PC-3 (cell line): ENCODE data around the gene PTPRN2. TPM values are rescaled to one million over a fixed set of nuclear protein-coding genes. Genes with fewer than 3 reads are reported as not detected.

ENCODE experiments used
- ATAC-seq: fragments of 200-7000 bp; cut with Tn5 transposase; 2 replicates; pipeline ENCODE4 v1.9.1; 2020; ENCODE audit warnings: mild to moderate bottlenecking, moderate library complexity
- BruUV-seq: library from RNA; stranded (reverse); fragments of 400-500 nt; replicated peaks from 2 replicates; lab custom pipeline; 2021; lab: Mats Ljungman, UMichigan
- CTCF ChIA-PET: fragments of 300-600 bp; sonication (Branson Sonifier 250); formaldehyde crosslinking; loops from one replicate; lab custom pipeline; 2022; ENCODE audit warnings: antibody characterized with exemption; lab: Charles Lee
- POLR2A ChIA-PET: fragments of 300-600 bp; sonication (Branson Sonifier 250); formaldehyde crosslinking; loops from one replicate; lab custom pipeline; 2022; ENCODE audit warnings: antibody characterized with exemption; ENCODE audit not compliant: unreplicated experiment; lab: Charles Lee
- DNase-seq: peaks from one replicate; pipeline ENCODE4 v3.0.0-alpha.2; 2015
- H2AFZ ChIP-seq: fragments of 300-600 bp; sonication (generic); 2 replicates; pipeline ENCODE4 v1.6.0; 2016; ENCODE audit warnings: antibody characterized with exemption, low read length
- H3F3A ChIP-seq: fragments of 300-600 bp; sonication (generic); one replicate; pipeline ENCODE4 v1.6.0; 2017; ENCODE audit warnings: antibody characterized with exemption, low read length, control low read depth, mild to moderate bottlenecking; ENCODE audit not compliant: unreplicated experiment
- H3K27ac ChIP-seq: fragments of 300-600 bp; sonication (generic); 2 replicates; pipeline ENCODE4 v1.5.1; 2016; ENCODE audit warnings: mild to moderate bottlenecking, low read length
- H3K27me3 ChIP-seq: fragments of 300-600 bp; sonication (generic); 2 replicates; pipeline ENCODE4 v1.6.1; 2016; ENCODE audit warnings: low read length, mixed read lengths
- H3K36me3 ChIP-seq: fragments of 300-600 bp; sonication (generic); 2 replicates; pipeline ENCODE4 v1.6.1; 2016; ENCODE audit warnings: low read depth, mixed run types, low read length, mixed read lengths
- H3K4me1 ChIP-seq: fragments of 300-600 bp; sonication (generic); 2 replicates; pipeline ENCODE4 v1.5.1; 2016; ENCODE audit warnings: low read length; ENCODE audit not compliant: insufficient read depth
- H3K4me2 ChIP-seq: fragments of 300-600 bp; sonication (generic); 2 replicates; pipeline ENCODE4 v1.6.0; 2016; ENCODE audit warnings: low read length
- H3K4me3 ChIP-seq: fragments of 300-600 bp; sonication (generic); 2 replicates; pipeline ENCODE4 v1.5.1; 2016; ENCODE audit warnings: mild to moderate bottlenecking, low read length, mixed read lengths
- H3K79me2 ChIP-seq: fragments of 300-600 bp; sonication (generic); 2 replicates; pipeline ENCODE4 v1.6.1; 2017; ENCODE audit warnings: low read length, mixed read lengths
- H3K9ac ChIP-seq: fragments of 300-600 bp; sonication (generic); 2 replicates; pipeline ENCODE4 v1.6.0; 2016; ENCODE audit warnings: mild to moderate bottlenecking, low read length
- H3K9me2 ChIP-seq: fragments of 300-600 bp; sonication (generic); replicated peaks from 2 replicates; pipeline ENCODE4 v1.6.1; 2016; ENCODE audit warnings: mixed run types, low read length, mixed read lengths
- H3K9me3 ChIP-seq: fragments of 300-600 bp; sonication (generic); 2 replicates; pipeline ENCODE4 v1.6.1; 2016; ENCODE audit warnings: low read length, mixed read lengths
- H4K20me1 ChIP-seq: fragments of 300-600 bp; sonication (generic); 2 replicates; pipeline ENCODE4 v1.6.1; 2016; ENCODE audit warnings: low read length, mixed read lengths
- EZH2 ChIP-seq: fragments of 300-600 bp; sonication (generic); IDR thresholded peaks from one replicate; pipeline ENCODE4 v1.6.1; 2017; ENCODE audit warnings: antibody characterized with exemption, mild to moderate bottlenecking, low read length; ENCODE audit not compliant: unreplicated experiment
- EZH2phosphoT487 ChIP-seq: fragments of 300-600 bp; sonication (generic); IDR thresholded peaks from 2 replicates; pipeline ENCODE4 v1.6.1; 2018; ENCODE audit warnings: mild to moderate bottlenecking, antibody characterized with exemption, low read length, borderline replicate concordance
- intact Hi-C: fragments of 100-400 bp; cut with micrococcal nuclease; formaldehyde crosslinking; loops from 2 replicates; pipeline ENCODE4 v1.9.0; 2023
- total RNA-seq: library from RNA; depleted of rRNA; stranded (reverse); fragments of >200 nt; gene quantifications from 2 replicates; pipeline ENCODE4 v1.2.3, GENCODE V29; 2014
- TF ChIP-seq, protein P1 (sequence below): fragments of 300-600 bp; sonication (generic); conservative IDR thresholded peaks from 2 replicates; pipeline ENCODE4 v1.5.1; 2017; ENCODE audit warnings: antibody characterized with exemption, low read depth, mild to moderate bottlenecking, low read length

Gene PTPRN2
- total RNA-seq, 1 experiment from 2014 or later = 3.2 TPM

DNA sequence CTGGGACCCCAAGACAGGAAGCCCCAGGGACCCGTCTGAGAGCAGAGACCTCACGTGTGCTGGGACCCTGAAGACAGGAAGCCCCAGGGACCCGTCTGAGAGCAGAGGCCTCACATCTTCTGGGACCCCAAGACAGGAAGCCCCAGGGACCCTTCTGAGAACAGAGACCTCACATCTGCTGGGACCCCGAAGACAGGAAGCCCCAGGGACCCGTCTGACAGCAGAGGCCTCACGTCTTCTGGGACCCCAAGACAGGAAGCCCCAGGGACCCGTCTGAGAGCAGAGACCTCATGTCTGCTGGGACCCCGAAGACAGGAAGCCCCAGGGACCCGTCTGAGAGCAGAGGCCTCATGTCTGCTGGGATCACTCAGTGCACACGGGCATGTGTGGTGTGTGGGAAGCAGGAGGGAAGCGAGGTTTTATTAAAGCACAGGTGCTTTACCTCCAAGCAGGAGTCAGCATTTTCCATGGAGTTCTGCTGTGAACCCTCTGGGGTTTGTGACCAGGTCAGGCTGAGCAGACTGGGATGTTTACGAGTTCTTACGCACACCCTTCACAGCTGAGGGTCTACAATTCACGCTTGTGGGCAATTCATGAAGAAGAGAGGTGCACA lies 660.2 kb downstream of the PTPRN2 start:
- CTCF ChIA-PET = no interaction called here
- no peak overlapping the region for H3K4me2 ChIP-seq
- no peak overlapping the region for H3K27ac ChIP-seq
- ATAC-seq (no peak), DNase-seq (no peak)
- no peaks in the 10 kb centered on the region for H3K36me3 ChIP-seq
- no peaks in the 10 kb centered on the region for H4K20me1 ChIP-seq
- no peaks in the 10 kb centered on the region for H3K4me1 ChIP-seq
- no TSS peak for BruUV-seq
- H3K9me2 ChIP-seq = no peaks in the 10 kb centered on the region
- no peak overlapping the region for H3K9ac ChIP-seq
- H3F3A ChIP-seq = peaks cover 11% of the 10 kb centered on the region
- peaks cover 17% of the 10 kb centered on the region for H3K27me3 ChIP-seq
- POLR2A ChIA-PET = no interaction called here
- no peak overlapping the region for H3K4me3 ChIP-seq
- H3K79me2 ChIP-seq = no peaks in the 10 kb centered on the region
- no peak overlapping the region for H2AFZ ChIP-seq
- peaks cover 20% of the 10 kb centered on the region for H3K9me3 ChIP-seq
- TF ChIP-seq EZH2 (no peak), EZH2phosphoT487 (no peak)
- TF ChIP-seq, protein P1, sequence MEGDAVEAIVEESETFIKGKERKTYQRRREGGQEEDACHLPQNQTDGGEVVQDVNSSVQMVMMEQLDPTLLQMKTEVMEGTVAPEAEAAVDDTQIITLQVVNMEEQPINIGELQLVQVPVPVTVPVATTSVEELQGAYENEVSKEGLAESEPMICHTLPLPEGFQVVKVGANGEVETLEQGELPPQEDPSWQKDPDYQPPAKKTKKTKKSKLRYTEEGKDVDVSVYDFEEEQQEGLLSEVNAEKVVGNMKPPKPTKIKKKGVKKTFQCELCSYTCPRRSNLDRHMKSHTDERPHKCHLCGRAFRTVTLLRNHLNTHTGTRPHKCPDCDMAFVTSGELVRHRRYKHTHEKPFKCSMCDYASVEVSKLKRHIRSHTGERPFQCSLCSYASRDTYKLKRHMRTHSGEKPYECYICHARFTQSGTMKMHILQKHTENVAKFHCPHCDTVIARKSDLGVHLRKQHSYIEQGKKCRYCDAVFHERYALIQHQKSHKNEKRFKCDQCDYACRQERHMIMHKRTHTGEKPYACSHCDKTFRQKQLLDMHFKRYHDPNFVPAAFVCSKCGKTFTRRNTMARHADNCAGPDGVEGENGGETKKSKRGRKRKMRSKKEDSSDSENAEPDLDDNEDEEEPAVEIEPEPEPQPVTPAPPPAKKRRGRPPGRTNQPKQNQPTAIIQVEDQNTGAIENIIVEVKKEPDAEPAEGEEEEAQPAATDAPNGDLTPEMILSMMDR = no peak
- intact Hi-C loops = no loop called here

DNA sequence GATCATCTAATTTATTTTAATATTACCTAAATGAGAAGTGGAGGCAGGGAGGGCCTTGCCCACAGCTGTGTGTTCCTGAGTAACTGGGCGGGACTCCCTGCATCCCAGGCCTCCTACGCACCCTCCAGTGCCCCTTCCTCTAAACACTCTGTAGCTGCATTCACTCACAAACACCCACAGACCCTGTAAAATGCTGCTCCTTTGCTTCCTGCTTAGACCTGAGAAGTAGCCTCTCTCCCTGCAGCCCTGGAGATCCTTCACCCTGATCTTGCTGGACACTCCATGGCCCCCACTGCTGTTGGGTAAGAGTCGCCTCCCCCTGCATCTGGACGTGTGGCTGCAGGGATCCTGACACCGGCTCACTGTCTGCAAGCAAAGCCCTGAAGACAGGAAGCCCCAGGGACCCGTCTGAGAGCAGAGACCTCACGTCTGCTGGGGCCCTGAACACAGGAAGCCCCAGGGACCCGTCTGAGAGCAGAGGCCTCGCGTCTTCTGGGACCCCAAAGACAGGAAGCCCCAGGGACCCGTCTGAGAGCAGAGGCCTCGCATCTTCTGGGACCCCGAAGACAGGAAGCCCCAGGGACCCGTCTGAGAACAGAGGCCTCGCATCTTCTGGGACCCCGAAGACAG lies 661.0 kb downstream of the PTPRN2 start:
- H4K20me1 ChIP-seq = no peaks in the 10 kb centered on the region
- intact Hi-C loops = no loop called here
- TF ChIP-seq EZH2phosphoT487 = no peak
- no peak for TF ChIP-seq EZH2
- TF ChIP-seq, protein P1 = no peak

DNA sequence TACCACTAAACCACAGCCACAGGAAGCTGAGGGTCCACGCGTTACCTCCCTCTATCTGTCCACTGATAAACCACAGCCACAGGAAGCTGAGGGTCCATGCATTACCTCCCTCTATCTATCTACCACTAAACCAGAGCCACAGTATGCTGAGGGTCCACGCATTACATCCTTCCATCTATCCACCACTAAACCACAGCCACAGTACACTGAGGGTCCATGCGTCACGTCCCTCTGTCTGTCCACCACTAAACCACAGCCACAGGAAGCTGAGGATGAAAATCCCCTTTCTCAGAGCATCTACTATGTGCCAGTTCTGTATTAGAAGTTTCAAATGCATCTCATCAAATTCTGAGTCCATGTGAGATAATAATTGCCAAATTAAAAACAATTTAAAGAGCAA lies 661.5 kb downstream of the PTPRN2 start:
- no peaks in the 10 kb centered on the region for H4K20me1 ChIP-seq
- ChIA-PET CTCF (no interaction called here), POLR2A (no interaction called here)
- DNase-seq = no peak
- H3K9ac ChIP-seq = no peak overlapping the region
- intact Hi-C loops = no loop called here
- H3K36me3 ChIP-seq = no peaks in the 10 kb centered on the region
- no peak overlapping the region for H3K4me2 ChIP-seq
- TF ChIP-seq EZH2phosphoT487 (no peak), EZH2 (no peak)
- TF ChIP-seq, protein P1 = no peak
- no peak overlapping the region for H3K27ac ChIP-seq
- H3F3A ChIP-seq = no peaks in the 10 kb centered on the region
- H3K9me2 ChIP-seq = no peaks in the 10 kb centered on the region
- H3K79me2 ChIP-seq = no peaks in the 10 kb centered on the region
- H3K9me3 ChIP-seq = peaks cover 8% of the 10 kb centered on the region; the same call in 1 of the 2 replicates
- no peak overlapping the region for H2AFZ ChIP-seq
- no TSS peak for BruUV-seq
- peaks cover 26% of the 10 kb centered on the region for H3K27me3 ChIP-seq
- ATAC-seq = no peak
- no peaks in the 10 kb centered on the region for H3K4me1 ChIP-seq
- H3K4me3 ChIP-seq = no peak overlapping the region

More for the DNA sequence above, 661.0 kb downstream of the PTPRN2 start:
- no peak for DNase-seq
- H3K36me3 ChIP-seq = no peaks in the 10 kb centered on the region
- H3K9me2 ChIP-seq = no peaks in the 10 kb centered on the region
- H3K9me3 ChIP-seq = peaks cover 13% of the 10 kb centered on the region
- no peak overlapping the region for H3K4me3 ChIP-seq
- ChIA-PET CTCF (no interaction called here), POLR2A (no interaction called here)
- H3F3A ChIP-seq = peaks cover 4% of the 10 kb centered on the region
- no peak for ATAC-seq
- H3K4me1 ChIP-seq = no peaks in the 10 kb centered on the region
- H2AFZ ChIP-seq = no peak overlapping the region
- H3K27ac ChIP-seq = no peak overlapping the region
- H3K79me2 ChIP-seq = no peaks in the 10 kb centered on the region
- peaks cover 21% of the 10 kb centered on the region for H3K27me3 ChIP-seq
- H3K9ac ChIP-seq = no peak overlapping the region
- BruUV-seq = no TSS peak
- no peak overlapping the region for H3K4me2 ChIP-seq
